ENCODE measurements around the gene RCAN1.

Gene RCAN1

DNA sequence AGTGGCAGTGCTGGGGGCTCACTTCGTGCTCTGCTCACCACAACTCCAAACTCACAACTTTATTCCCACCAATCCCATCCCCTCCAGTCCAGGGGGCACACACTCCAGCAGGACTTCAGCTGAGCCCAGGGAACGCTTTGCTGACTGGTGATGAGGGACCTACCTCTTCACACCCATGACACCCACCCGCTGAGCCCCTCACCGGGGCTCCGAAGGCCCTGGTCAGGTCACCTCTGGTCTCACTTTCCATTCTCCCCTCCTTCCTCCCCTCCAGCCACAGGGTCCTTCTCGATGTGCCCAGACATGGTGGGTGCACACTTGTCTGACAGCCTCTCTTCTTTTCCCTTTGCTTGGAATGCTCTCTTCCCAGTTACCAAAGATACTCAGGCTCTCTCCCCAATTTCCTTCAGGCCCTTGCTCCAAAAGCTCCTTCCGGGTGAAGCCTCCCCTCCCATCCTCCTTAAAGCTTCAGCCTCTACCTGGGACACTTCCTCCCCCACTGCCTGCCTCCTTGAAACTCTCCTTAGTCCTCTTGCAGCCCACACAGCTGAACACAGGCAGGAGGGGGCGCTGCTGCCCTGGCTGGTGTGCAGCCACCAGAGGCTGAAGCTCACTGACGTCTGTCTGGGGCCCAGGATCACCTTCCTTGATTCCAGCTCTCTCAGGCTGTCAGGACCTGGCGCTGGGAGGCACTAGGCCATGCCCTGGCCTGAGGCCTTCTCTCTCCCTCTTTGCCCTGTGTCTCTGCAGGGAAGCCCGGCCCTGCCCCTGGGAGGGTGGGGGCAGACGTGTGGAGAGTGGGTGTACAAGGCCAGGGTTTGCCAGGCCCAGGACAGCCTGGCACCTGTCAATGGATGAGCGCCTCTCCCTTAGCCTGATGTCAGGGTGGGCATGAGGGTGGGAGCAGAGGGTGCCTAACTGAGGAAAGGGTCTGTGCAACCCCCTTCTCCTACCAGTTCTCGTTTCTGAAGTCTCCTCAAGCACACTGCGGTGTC, 104.5 kb downstream of the RCAN1 start:
- TF ChIP-seq RAD21 (IDR thresholded peaks at IDR 0.05; ENCODE audit: low read depth) (peak; percentile 92), NFIC (IDR thresholded peaks at IDR 0.05) (no peak)

DNA sequence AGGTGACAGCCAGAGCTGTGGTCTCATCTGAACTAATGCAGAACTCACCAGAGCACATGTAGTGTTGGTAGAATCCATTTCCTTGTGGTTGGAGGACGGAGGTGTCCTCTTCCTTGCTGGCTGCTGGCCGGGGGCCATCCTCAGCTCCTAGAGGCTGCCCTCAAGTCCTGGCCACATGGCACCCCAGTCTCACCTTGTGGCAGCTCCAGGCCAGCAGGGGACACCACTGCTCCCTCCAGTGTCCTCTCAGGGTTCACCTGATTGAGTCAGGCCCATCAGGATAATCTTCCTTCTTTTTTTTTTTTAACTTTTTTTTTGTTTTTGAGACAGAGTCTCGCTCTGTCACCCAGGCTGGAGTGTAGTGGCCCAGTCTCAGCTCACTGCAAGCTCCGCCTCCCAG, 105.8 kb downstream of the RCAN1 start:
- TF ChIP-seq RAD21 (IDR thresholded peaks at IDR 0.05; ENCODE audit: low read depth) (peak; percentile 24; the same call in 1 of the 2 replicates), TCF12 (IDR thresholded peaks at IDR 0.05; ENCODE audit: low read depth) (no peak)

DNA sequence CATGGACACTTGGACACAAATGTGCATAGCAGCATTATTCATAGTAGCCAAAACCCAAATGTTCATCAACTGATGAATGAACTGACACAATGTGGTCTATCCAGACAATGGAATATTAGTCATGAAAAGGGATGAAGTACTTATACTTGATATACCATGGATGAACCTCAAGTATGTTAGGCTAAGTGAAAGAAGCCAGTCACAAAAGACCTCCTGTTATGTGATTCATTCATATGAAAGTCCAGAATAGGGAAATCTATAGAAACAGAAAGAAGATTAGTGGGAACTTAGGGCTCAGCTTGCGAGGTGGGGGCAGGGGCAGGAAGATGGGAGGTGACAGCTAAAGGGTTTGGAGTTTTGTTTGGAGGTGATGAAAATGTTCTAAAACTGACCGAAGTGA, 110.3 kb downstream of the RCAN1 start:
- no peak for TF ChIP-seq RAD21 (IDR thresholded peaks at IDR 0.05; ENCODE audit: low read depth)
- TF ChIP-seq EGR1 (IDR thresholded peaks at IDR 0.05) = no peak
- no peak for TF ChIP-seq NFIC (IDR thresholded peaks at IDR 0.05)
- no peak for TF ChIP-seq YY1 (IDR thresholded peaks at IDR 0.05; ENCODE audit: low read depth)
- TF ChIP-seq TCF12 (IDR thresholded peaks at IDR 0.05; ENCODE audit: low read depth) = no peak
- no peak for TF ChIP-seq TAF1 (IDR thresholded peaks at IDR 0.05; ENCODE audit: low read depth)
- TF ChIP-seq CEBPB (IDR thresholded peaks at IDR 0.05) = no peak
- no peak for TF ChIP-seq TEAD4 (IDR thresholded peaks at IDR 0.05)
- no peak for TF ChIP-seq CREB1 (IDR thresholded peaks at IDR 0.05; ENCODE audit: low read depth)
- TF ChIP-seq, protein P1, sequence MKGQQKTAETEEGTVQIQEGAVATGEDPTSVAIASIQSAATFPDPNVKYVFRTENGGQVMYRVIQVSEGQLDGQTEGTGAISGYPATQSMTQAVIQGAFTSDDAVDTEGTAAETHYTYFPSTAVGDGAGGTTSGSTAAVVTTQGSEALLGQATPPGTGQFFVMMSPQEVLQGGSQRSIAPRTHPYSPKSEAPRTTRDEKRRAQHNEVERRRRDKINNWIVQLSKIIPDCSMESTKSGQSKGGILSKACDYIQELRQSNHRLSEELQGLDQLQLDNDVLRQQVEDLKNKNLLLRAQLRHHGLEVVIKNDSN (IDR thresholded peaks at IDR 0.05) = no peak
- no peak for TF ChIP-seq FOXM1 (IDR thresholded peaks at IDR 0.05; ENCODE audit: borderline replicate concordance, low read depth)
- no peak for TF ChIP-seq ZBTB7A (IDR thresholded peaks at IDR 0.05; ENCODE audit: low read depth)
- TF ChIP-seq EP300 (IDR thresholded peaks at IDR 0.05; ENCODE audit: borderline replicate concordance) = no peak
- TF ChIP-seq, protein P2, sequence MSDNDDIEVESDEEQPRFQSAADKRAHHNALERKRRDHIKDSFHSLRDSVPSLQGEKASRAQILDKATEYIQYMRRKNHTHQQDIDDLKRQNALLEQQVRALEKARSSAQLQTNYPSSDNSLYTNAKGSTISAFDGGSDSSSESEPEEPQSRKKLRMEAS (IDR thresholded peaks at IDR 0.05) = no peak
- TF ChIP-seq, protein P3, sequence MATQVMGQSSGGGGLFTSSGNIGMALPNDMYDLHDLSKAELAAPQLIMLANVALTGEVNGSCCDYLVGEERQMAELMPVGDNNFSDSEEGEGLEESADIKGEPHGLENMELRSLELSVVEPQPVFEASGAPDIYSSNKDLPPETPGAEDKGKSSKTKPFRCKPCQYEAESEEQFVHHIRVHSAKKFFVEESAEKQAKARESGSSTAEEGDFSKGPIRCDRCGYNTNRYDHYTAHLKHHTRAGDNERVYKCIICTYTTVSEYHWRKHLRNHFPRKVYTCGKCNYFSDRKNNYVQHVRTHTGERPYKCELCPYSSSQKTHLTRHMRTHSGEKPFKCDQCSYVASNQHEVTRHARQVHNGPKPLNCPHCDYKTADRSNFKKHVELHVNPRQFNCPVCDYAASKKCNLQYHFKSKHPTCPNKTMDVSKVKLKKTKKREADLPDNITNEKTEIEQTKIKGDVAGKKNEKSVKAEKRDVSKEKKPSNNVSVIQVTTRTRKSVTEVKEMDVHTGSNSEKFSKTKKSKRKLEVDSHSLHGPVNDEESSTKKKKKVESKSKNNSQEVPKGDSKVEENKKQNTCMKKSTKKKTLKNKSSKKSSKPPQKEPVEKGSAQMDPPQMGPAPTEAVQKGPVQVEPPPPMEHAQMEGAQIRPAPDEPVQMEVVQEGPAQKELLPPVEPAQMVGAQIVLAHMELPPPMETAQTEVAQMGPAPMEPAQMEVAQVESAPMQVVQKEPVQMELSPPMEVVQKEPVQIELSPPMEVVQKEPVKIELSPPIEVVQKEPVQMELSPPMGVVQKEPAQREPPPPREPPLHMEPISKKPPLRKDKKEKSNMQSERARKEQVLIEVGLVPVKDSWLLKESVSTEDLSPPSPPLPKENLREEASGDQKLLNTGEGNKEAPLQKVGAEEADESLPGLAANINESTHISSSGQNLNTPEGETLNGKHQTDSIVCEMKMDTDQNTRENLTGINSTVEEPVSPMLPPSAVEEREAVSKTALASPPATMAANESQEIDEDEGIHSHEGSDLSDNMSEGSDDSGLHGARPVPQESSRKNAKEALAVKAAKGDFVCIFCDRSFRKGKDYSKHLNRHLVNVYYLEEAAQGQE (IDR thresholded peaks at IDR 0.05; ENCODE audit: low read depth) = no peak

DNA sequence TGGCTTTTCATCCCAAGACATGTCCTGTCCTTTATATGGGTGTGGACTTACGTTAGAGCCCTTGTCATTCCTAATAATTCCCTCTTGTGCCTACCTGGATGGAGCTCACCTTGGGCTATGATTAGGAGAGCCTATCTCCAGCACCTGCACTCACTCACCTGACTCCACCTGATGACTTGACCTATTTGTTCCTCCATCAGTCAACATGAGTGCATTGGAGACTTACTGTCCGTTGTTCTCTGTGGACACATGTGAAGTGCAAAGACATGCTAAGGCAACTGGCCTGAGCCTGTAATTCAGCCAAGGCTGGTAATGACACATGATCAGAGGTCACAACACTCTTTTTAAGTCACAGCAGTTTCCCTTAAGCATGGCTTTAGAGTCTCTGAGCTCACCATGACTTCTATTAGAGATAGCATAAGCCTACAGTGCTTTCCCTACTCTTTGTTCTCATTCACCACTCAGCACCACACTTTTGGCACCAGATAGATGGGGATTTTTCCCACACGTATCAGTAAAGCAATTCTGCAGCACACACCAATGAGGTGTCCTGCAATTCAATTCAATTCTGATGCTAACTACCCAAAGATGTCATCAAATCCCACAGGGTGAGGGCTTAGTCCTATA, 112.3 kb downstream of the RCAN1 start:
- TF ChIP-seq, protein P3 (IDR thresholded peaks at IDR 0.05; ENCODE audit: low read depth) = no peak
- TF ChIP-seq EGR1 (IDR thresholded peaks at IDR 0.05) (no peak), NFIC (IDR thresholded peaks at IDR 0.05) (no peak), ZBTB7A (IDR thresholded peaks at IDR 0.05; ENCODE audit: low read depth) (no peak), RAD21 (IDR thresholded peaks at IDR 0.05; ENCODE audit: low read depth) (no peak), CREB1 (IDR thresholded peaks at IDR 0.05; ENCODE audit: low read depth) (no peak), TCF12 (IDR thresholded peaks at IDR 0.05; ENCODE audit: low read depth) (no peak), TEAD4 (IDR thresholded peaks at IDR 0.05) (no peak), CEBPB (IDR thresholded peaks at IDR 0.05) (no peak), TAF1 (IDR thresholded peaks at IDR 0.05; ENCODE audit: low read depth) (no peak), YY1 (IDR thresholded peaks at IDR 0.05; ENCODE audit: low read depth) (no peak), EP300 (IDR thresholded peaks at IDR 0.05; ENCODE audit: borderline replicate concordance) (no peak), FOXM1 (IDR thresholded peaks at IDR 0.05; ENCODE audit: borderline replicate concordance, low read depth) (no peak)
- TF ChIP-seq, protein P1 (IDR thresholded peaks at IDR 0.05) = no peak
- TF ChIP-seq, protein P2 (IDR thresholded peaks at IDR 0.05) = no peak

DNA sequence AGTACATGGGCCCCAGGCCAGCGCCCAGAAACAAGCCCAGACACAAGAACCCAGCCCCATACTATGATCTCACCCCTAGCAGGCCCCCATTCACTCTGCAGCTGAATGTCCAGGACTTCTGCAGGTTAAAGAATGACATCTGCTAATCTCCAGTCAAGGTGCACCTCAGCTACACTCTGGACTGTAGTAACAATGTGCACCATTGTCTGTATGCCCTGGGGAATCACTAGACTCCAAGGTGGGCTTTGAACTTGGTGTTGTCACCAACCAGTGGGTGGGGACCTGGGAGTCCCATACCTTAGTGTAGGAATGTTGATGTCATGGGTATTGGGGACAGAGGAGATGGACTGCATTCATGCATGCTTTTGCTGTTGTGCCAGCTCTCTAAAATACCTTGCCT, 113.2 kb downstream of the RCAN1 start:
- TF ChIP-seq TCF12 (IDR thresholded peaks at IDR 0.05; ENCODE audit: low read depth) (no peak), CREB1 (IDR thresholded peaks at IDR 0.05; ENCODE audit: low read depth) (no peak), YY1 (IDR thresholded peaks at IDR 0.05; ENCODE audit: low read depth) (no peak), CEBPB (IDR thresholded peaks at IDR 0.05) (no peak), EP300 (IDR thresholded peaks at IDR 0.05; ENCODE audit: borderline replicate concordance) (no peak), TEAD4 (IDR thresholded peaks at IDR 0.05) (no peak), NFIC (IDR thresholded peaks at IDR 0.05) (no peak), RAD21 (IDR thresholded peaks at IDR 0.05; ENCODE audit: low read depth) (no peak), FOXM1 (IDR thresholded peaks at IDR 0.05; ENCODE audit: borderline replicate concordance, low read depth) (no peak), EGR1 (IDR thresholded peaks at IDR 0.05) (no peak), TAF1 (IDR thresholded peaks at IDR 0.05; ENCODE audit: low read depth) (no peak), ZBTB7A (IDR thresholded peaks at IDR 0.05; ENCODE audit: low read depth) (no peak)
- TF ChIP-seq, protein P1 (IDR thresholded peaks at IDR 0.05) = no peak
- TF ChIP-seq, protein P3 (IDR thresholded peaks at IDR 0.05; ENCODE audit: low read depth) = no peak
- TF ChIP-seq, protein P2 (IDR thresholded peaks at IDR 0.05) = no peak

Measured in Ishikawa (cell line).